Ovary (tissue), 3 donors: ENCODE measurements around the gene PHACTR3.

Experiments
- POLR2A ChIP-seq: fragments of 450-650 bp; IDR thresholded peaks from one replicate; pipeline ENCODE4 v1.6.1; 2017; ENCODE audit warnings: antibody characterized with exemption, mild to moderate bottlenecking, moderate library complexity
- TF ChIP-seq, protein P1 (sequence below), 3 donors: fragments of 450-650 bp in 2 of 3; fragments of 200-600 bp in 1 of 3; IDR thresholded peaks; one replicate each; pipeline versions ENCODE4 v1.5.1 to v1.8.0; 2016 to 2022; ENCODE audit warnings: antibody characterized with exemption in 3 of 3, mild to moderate bottlenecking in 1 of 3
- donor health status: DM: no; HTN: no; CAD: no.

DNA sequence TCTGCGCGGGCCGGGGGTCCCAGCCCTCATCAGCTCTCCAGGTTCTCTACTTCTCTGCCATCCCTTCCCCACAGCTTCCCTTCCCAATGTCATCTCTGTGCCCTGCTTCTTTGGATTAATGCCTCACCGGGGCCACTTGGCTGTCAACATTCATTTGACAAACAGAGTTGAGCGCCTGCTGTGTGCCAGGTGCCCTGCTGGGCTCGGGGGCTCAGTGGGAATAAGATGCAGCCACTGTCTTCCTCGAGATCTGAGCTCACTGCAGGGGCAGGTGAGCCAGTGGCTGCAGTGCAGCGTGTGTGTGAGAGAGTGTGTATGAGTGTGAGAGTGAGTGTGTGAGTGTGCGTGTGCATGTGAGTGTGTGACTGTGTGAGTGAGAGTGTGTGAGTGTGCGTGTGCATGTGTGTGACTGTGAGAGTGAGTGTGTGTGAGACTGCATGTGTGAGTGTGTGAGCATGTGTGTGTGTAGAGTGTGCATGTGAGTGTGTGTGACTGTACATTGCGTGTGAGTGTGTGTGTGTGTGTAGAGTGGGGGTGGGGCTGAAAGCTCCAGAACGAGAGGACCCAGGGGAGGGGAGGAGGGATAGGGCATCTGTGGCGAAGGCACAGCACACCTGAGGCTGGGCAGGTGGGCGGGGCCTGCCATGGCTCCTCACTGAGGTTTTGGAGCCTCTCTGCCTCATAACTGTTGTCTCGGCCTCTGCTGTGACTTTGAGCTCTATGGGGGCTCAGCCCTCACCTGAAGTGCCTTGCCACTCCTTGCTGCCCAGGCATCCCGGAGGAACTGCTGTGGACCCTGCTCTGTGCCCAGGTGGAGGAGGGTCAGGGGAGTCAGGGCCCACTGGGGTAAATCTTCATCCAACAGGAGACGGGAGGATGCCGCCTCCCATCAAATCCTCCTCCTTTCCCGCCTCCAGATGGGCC is 36.5 kb upstream of the PHACTR3 start:
- TF ChIP-seq, protein P1, sequence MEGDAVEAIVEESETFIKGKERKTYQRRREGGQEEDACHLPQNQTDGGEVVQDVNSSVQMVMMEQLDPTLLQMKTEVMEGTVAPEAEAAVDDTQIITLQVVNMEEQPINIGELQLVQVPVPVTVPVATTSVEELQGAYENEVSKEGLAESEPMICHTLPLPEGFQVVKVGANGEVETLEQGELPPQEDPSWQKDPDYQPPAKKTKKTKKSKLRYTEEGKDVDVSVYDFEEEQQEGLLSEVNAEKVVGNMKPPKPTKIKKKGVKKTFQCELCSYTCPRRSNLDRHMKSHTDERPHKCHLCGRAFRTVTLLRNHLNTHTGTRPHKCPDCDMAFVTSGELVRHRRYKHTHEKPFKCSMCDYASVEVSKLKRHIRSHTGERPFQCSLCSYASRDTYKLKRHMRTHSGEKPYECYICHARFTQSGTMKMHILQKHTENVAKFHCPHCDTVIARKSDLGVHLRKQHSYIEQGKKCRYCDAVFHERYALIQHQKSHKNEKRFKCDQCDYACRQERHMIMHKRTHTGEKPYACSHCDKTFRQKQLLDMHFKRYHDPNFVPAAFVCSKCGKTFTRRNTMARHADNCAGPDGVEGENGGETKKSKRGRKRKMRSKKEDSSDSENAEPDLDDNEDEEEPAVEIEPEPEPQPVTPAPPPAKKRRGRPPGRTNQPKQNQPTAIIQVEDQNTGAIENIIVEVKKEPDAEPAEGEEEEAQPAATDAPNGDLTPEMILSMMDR (IDR thresholded peaks at IDR 0.05), result no peak
- no peak for TF ChIP-seq POLR2A
